Prostate gland (tissue), 2 donors: ENCODE data around the gene ZSCAN30.

Source experiments
- POLR2A ChIP-seq: fragments of 450-650 bp; IDR thresholded peaks from one replicate; pipeline ENCODE4 v1.6.1; 2016; ENCODE audit warnings: antibody characterized with exemption, mild to moderate bottlenecking
- TF ChIP-seq, protein P1 (sequence below), 4 experiments: fragments of 200-600 bp in 2 of 4; fragments of 450-650 bp in 2 of 4; sonication (generic) in 2 of 4; IDR thresholded peaks; 1 replicate in 3 of 4; 2 replicates in 1 of 4; pipeline ENCODE4 v1.5.1; 2016 to 2019; ENCODE audit warnings: antibody characterized with exemption in 4 of 4, mild to moderate bottlenecking in 2 of 4, moderate library complexity in 2 of 4

GRCh38 chr18:35328868-35329267 is 38.8 kb upstream of the ZSCAN30 start:
- TF ChIP-seq, protein P1, sequence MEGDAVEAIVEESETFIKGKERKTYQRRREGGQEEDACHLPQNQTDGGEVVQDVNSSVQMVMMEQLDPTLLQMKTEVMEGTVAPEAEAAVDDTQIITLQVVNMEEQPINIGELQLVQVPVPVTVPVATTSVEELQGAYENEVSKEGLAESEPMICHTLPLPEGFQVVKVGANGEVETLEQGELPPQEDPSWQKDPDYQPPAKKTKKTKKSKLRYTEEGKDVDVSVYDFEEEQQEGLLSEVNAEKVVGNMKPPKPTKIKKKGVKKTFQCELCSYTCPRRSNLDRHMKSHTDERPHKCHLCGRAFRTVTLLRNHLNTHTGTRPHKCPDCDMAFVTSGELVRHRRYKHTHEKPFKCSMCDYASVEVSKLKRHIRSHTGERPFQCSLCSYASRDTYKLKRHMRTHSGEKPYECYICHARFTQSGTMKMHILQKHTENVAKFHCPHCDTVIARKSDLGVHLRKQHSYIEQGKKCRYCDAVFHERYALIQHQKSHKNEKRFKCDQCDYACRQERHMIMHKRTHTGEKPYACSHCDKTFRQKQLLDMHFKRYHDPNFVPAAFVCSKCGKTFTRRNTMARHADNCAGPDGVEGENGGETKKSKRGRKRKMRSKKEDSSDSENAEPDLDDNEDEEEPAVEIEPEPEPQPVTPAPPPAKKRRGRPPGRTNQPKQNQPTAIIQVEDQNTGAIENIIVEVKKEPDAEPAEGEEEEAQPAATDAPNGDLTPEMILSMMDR (IDR thresholded peaks at IDR 0.05), result no peak
- TF ChIP-seq POLR2A, result no peak
